Uterus (tissue), 2 donors: ENCODE measurements around the gene EHMT1.

Source experiments
- CTCF ChIP-seq, 4 experiments: fragments of 200-600 bp in 2 of 4; fragments of 450-650 bp in 2 of 4; sonication (generic) in 2 of 4; IDR thresholded peaks; one replicate each; pipeline ENCODE4 v1.5.1; 2016 to 2019; ENCODE audit warnings: antibody characterized with exemption in 4 of 4, mild to moderate bottlenecking in 2 of 4, moderate library complexity in 1 of 4
- POLR2A ChIP-seq, 2 donors: fragments of 450-650 bp; IDR thresholded peaks; one replicate each; pipeline ENCODE4 v1.6.1; 2016; ENCODE audit warnings: antibody characterized with exemption in 2 of 2, mild to moderate bottlenecking in 1 of 2, moderate library complexity in 1 of 2

DNA sequence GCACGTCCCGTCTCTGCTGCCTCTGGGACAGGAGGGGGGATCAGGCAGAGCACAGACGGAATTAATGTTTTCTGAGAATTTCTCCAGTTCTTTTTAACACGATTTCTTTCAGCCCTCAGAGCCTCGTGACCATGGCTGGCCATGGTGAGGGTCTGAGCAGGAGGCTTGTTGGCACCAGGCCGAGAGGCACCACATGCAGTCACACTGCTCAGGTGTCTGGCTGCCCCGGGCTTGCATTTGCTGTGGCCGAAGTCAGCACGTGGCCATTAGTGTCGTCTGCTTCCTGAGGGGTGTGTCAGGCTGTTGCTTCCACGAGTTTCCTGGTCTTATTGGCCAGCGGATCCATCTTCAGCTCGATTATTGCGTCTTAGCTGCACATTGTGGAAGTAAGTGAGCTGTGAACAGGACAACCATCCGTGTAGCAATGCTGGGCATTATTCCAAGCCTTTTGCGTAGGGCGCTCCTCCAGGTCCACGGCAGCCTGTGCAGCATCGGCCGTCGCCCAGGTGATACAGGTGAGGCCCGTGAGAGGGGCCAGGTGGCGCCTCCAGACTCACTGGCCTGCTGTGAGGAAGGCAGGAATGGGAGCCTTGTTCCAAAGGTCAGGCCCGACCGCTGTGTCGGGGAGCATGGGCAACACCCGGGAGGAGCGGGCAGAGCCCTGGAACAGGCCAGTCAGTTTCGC, 144.6 kb downstream of the EHMT1 start:
- no peak for TF ChIP-seq CTCF (IDR thresholded peaks at IDR 0.05)
- TF ChIP-seq POLR2A (IDR thresholded peaks at IDR 0.05): no peak
